H1 (cell line): ENCODE measurements around the gene CTSA. TPM values are rescaled to one million over a fixed set of nuclear protein-coding genes. Genes with fewer than 3 reads are reported as not detected.
A peak's percentile ranks its signal among the peaks of the same experiment; 100 is the strongest.

Experiments used
- ASH2L ChIP-seq: fragments of 200-600, 300-600 bp; sonication (generic); IDR thresholded peaks from one replicate; pipeline ENCODE4 v1.7.1; 2017; ENCODE audit warnings: low read length
- BRCA1 ChIP-seq: IDR thresholded peaks from 2 replicates; pipeline ENCODE4 v1.6.1; 2012; ENCODE audit warnings: low read depth, low read length, improper control_type of control experiment
- CHD2 ChIP-seq: IDR thresholded peaks from 2 replicates; pipeline ENCODE4 v1.6.1; 2012; ENCODE audit warnings: low read length, improper control_type of control experiment
- EGR1 ChIP-seq: IDR thresholded peaks from 2 replicates; pipeline ENCODE4 v1.6.1; 2011; ENCODE audit warnings: low read depth, low read length, borderline replicate concordance
- GABPA ChIP-seq: IDR thresholded peaks from 2 replicates; pipeline ENCODE4 v1.6.1; 2011; ENCODE audit warnings: mild to moderate bottlenecking, low read length, moderate library complexity, borderline replicate concordance; ENCODE audit not compliant: insufficient read depth
- HDAC2 ChIP-seq, 2 experiments: fragments of 300-600 bp in 1 of 2; sonication (generic) in 1 of 2; IDR thresholded peaks; 2 replicates each; pipeline ENCODE4 v1.6.1; 2011 to 2012; ENCODE audit warnings: low read depth in 2 of 2, low read length in 2 of 2, mild to moderate bottlenecking in 2 of 2, moderate library complexity in 2 of 2, borderline replicate concordance in 1 of 2, inconsistent platforms in 1 of 2
- JUN ChIP-seq: IDR thresholded peaks from 2 replicates; pipeline ENCODE4 v1.6.1; 2011; ENCODE audit warnings: low read depth, mild to moderate bottlenecking, improper control_type of control experiment, low read length
- JUND ChIP-seq: IDR thresholded peaks from 2 replicates; pipeline ENCODE4 v1.6.1; 2011; ENCODE audit warnings: mild to moderate bottlenecking, improper control_type of control experiment, low read length
- KDM1A ChIP-seq: fragments of 200-600, 300-600 bp; sonication (generic); IDR thresholded peaks from 2 replicates; pipeline ENCODE4 v1.7.1; 2016; ENCODE audit warnings: mild to moderate bottlenecking, low read length, borderline replicate concordance
- KDM4A ChIP-seq: IDR thresholded peaks from one replicate; pipeline ENCODE4 v1.7.1; 2012; ENCODE audit warnings: low read depth, mild to moderate bottlenecking, moderate library complexity, low read length, inconsistent platforms; ENCODE audit not compliant: severe bottlenecking
- MAFK ChIP-seq: IDR thresholded peaks from 2 replicates; pipeline ENCODE4 v1.6.1; 2012; ENCODE audit warnings: low read depth, mild to moderate bottlenecking, improper control_type of control experiment, low read length
- NRF1 ChIP-seq: IDR thresholded peaks from 2 replicates; pipeline ENCODE4 v1.6.1; 2011; ENCODE audit warnings: mild to moderate bottlenecking, low read depth, low read length, improper control_type of control experiment
- PHF8 ChIP-seq: fragments of 200-600 bp; sonication (generic); conservative IDR thresholded peaks from 2 replicates; pipeline ENCODE4 v1.7.1; 2012; ENCODE audit warnings: low read depth, mild to moderate bottlenecking, inconsistent platforms, low read length, moderate library complexity
- POLR2A ChIP-seq, 2 experiments: IDR thresholded peaks; 1 replicate in 1 of 2; 2 replicates in 1 of 2; pipeline ENCODE4 v1.6.1; 2011; ENCODE audit warnings: low read depth in 2 of 2, low read length in 2 of 2, mild to moderate bottlenecking in 2 of 2; ENCODE audit errors: control extremely low read depth in 1 of 2
- POU5F1 ChIP-seq: IDR thresholded peaks from 2 replicates; pipeline ENCODE4 v1.6.1; 2011; ENCODE audit warnings: low read depth, mild to moderate bottlenecking, low read length, moderate library complexity
- RBBP5 ChIP-seq: IDR thresholded peaks from 2 replicates; pipeline ENCODE4 v1.7.1; 2012; ENCODE audit warnings: low read depth, mild to moderate bottlenecking, inconsistent platforms, low read length, moderate library complexity, borderline replicate concordance
- SP4 ChIP-seq: IDR thresholded peaks from 2 replicates; pipeline ENCODE4 v1.6.1; 2012; ENCODE audit warnings: low read length, inconsistent platforms
- SUZ12 ChIP-seq: fragments of 200-600 bp; sonication (generic); IDR thresholded peaks from 2 replicates; pipeline ENCODE4 v1.6.1; 2012; ENCODE audit warnings: mild to moderate bottlenecking, inconsistent platforms, low read length, moderate library complexity, mixed read lengths
- TCF12 ChIP-seq: IDR thresholded peaks from 2 replicates; pipeline ENCODE4 v1.6.1; 2011; ENCODE audit warnings: low read depth, mild to moderate bottlenecking, low read length
- TEAD4 ChIP-seq: IDR thresholded peaks from 2 replicates; pipeline ENCODE4 v1.6.1; 2012; ENCODE audit warnings: low read depth, low read length, inconsistent platforms, mixed read lengths
- polyA plus RNA-seq, 7 experiments: library from polyadenylated mRNA; depleted of rRNA in 3 of 7; stranded (reverse) in 5 of 7; unstranded in 2 of 7; fragments of >200 nt in 5 of 7; fragments of 200-250 nt in 2 of 7; gene quantifications; 1 replicate in 5 of 7; 2 replicates in 1 of 7; 4 replicates in 1 of 7; pipeline versions ENCODE4 v1.2.1 to v1.2.3, GENCODE V29; 2011 to 2013; ENCODE audit warnings: missing spikeins in 2 of 7, mixed read lengths in 2 of 7
- total RNA-seq: library from RNA; stranded (reverse); fragmentation: NEBNext Ultra II Directional; extraction: Animal tissue kit (Norgen Biotek cat#: 25700); gene quantifications from 2 replicates; pipeline ENCODE4 v1.2.1, GENCODE V29; 2021
- TF ChIP-seq, protein P1 (sequence below): IDR thresholded peaks from 2 replicates; pipeline ENCODE4 v1.6.1; 2012; ENCODE audit warnings: low read length, inconsistent platforms
- TF ChIP-seq, protein P2 (sequence below): IDR thresholded peaks from 2 replicates; pipeline ENCODE4 v1.6.1; 2012; ENCODE audit warnings: inconsistent platforms

Gene CTSA
- total and polyA plus RNA-seq, 2 of the 8 experiments (the other 6 are each of a cell fraction or from before 2014, with no cell fraction given) = 49.7 to 74.0 TPM

DNA sequence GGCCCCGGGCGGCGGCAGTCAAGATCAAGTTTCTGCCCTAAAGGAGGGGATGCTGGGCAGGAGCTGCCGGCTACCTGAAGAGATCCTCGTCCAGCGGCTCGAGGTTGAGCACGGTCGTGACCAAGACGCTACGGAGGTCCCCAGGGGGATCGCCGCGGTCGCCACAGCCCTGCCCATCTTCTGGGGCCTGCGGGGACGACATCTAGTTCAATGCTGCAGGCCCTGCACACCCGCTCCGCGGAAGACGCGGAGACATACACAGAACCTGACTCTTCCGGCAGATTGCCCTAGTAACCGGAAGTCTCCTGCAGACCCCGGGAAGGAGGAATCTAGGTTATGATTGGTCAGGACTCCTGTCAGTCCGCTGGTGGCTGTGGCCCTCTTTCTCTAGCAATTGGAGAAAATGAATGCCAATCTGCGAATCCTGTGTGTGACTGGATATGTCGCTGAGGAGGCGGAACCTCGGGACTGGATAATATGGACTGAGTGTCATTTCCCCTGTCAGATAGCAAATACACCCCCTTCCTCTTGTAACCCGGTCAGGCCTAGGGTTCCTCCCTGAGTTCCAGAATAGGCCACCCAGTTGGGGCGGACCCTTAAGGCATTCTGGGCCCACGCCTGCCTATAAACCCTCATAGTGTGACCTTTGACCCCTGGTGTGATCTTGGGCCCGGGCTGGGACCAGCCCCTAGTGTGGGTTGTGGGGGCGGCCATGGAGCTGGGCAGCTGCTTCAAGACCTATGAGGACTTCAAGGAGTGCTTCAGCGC lies 33.8 kb upstream of the CTSA start, which contains the start of the genes ACOT8 and ZSWIM3 (continued):
- TF ChIP-seq JUN (no peak), BRCA1 (no peak), POU5F1 (no peak), MAFK (no peak), SUZ12 (no peak), GABPA (peak; percentile 98), SP4 (peak; percentile 79; the same call in 1 of the 2 replicates), RBBP5 (0 out of 2 replicates have a peak, but pooled peaks have one; percentile 54), ASH2L (no peak), POLR2A (IDR thresholded peaks at IDR 0.05; ENCODE audit: control extremely low read depth in 1 of 2, low read depth in 2 of 2, low read length in 2 of 2) (peak in 1 of 2 experiments; percentile 47; a peak in 1 of 3 replicates), CHD2 (peak; percentile 98), KDM1A (no peak), JUND (no peak), TCF12 (no peak), TEAD4 (no peak), HDAC2 (IDR thresholded peaks at IDR 0.05; ENCODE audit: borderline replicate concordance in 1 of 2, low read depth in 2 of 2, low read length in 2 of 2) (peak in 1 of 2 experiments; percentile 40; a peak in 1 of 4 replicates), KDM4A (no peak), NRF1 (no peak), EGR1 (no peak), PHF8 (peak; percentile 54; the same call in 1 of the 2 replicates)
- TF ChIP-seq, protein P1, sequence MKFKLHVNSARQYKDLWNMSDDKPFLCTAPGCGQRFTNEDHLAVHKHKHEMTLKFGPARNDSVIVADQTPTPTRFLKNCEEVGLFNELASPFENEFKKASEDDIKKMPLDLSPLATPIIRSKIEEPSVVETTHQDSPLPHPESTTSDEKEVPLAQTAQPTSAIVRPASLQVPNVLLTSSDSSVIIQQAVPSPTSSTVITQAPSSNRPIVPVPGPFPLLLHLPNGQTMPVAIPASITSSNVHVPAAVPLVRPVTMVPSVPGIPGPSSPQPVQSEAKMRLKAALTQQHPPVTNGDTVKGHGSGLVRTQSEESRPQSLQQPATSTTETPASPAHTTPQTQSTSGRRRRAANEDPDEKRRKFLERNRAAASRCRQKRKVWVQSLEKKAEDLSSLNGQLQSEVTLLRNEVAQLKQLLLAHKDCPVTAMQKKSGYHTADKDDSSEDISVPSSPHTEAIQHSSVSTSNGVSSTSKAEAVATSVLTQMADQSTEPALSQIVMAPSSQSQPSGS = no peak
- TF ChIP-seq, protein P2, sequence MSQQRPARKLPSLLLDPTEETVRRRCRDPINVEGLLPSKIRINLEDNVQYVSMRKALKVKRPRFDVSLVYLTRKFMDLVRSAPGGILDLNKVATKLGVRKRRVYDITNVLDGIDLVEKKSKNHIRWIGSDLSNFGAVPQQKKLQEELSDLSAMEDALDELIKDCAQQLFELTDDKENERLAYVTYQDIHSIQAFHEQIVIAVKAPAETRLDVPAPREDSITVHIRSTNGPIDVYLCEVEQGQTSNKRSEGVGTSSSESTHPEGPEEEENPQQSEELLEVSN = no peak
